ENCODE results near the gene FANCI.

Gene FANCI

GRCh38 chr15:89243691-89244573, at the start of gene FANCI:
Gene FANCI (plus strand): TSS chr15:89243979. CDS start chr15:89247648, 3,669 bp downstream.
- peak; percentile 87 to 90 for DNase-seq

GRCh38 chr15:89194608-89195007, 49.2 kb upstream of the FANCI start:
- DNase-seq = no peak

GRCh38 chr15:89195836-89196235, 47.9 kb upstream of the FANCI start:
- no peak for DNase-seq

- no peak for DNase-seq
These were observed 47.5 kb upstream of the FANCI start for GRCh38 chr15:89196241-89196640.

- DNase-seq = no peak
These were observed 46.8 kb upstream of the FANCI start for GRCh38 chr15:89196994-89197393.

GRCh38 chr15:89197503-89197971, 46.2 kb upstream of the FANCI start:
- DNase-seq = no peak

- no peak for DNase-seq
These were observed 45.6 kb upstream of the FANCI start for GRCh38 chr15:89198196-89198595.

GRCh38 chr15:89198934-89199333, 44.8 kb upstream of the FANCI start:
- no peak for DNase-seq

- no peak for DNase-seq
These were observed 44.0 kb upstream of the FANCI start for GRCh38 chr15:89199746-89200145.

- no peak for DNase-seq
These were observed 43.6 kb upstream of the FANCI start for GRCh38 chr15:89200182-89200581.

GRCh38 chr15:89201465-89202005, 42.2 kb upstream of the FANCI start:
- DNase-seq = no peak

GRCh38 chr15:89203705-89204273, 40.0 kb upstream of the FANCI start:
- no peak for DNase-seq

GRCh38 chr15:89205991-89206585, 37.7 kb upstream of the FANCI start:
- no peak for DNase-seq

GRCh38 chr15:89206908-89207331, 36.9 kb upstream of the FANCI start:
- peak; percentile 48 to 51 for DNase-seq

GRCh38 chr15:89208256-89208655, 35.5 kb upstream of the FANCI start:
- DNase-seq = no peak

GRCh38 chr15:89209057-89209456, 34.7 kb upstream of the FANCI start:
- DNase-seq = no peak

- DNase-seq = no peak
These were observed 32.1 kb upstream of the FANCI start for GRCh38 chr15:89211678-89212170.

GRCh38 chr15:89215627-89216026, 28.2 kb upstream of the FANCI start:
- no peak for DNase-seq

GRCh38 chr15:89217031-89217430, 26.7 kb upstream of the FANCI start:
- no peak for DNase-seq

- no peak for DNase-seq
These were observed 25.9 kb upstream of the FANCI start for GRCh38 chr15:89217686-89218376.

- no peak for DNase-seq
These were observed 25.2 kb upstream of the FANCI start for GRCh38 chr15:89218531-89218930.

- no peak for DNase-seq
These were observed 22.2 kb upstream of the FANCI start, which contains the start of gene RLBP1 for GRCh38 chr15:89221543-89221942. Gene RLBP1 (minus strand): TSS chr15:89221579. CDS start chr15:89218975, 2,604 bp downstream.

GRCh38 chr15:89225588-89225987, 18.2 kb upstream of the FANCI start:
- no peak for DNase-seq

All from AML-193 (cell line).